ENCODE measurements around the gene PDIK1L. TPM values are rescaled to one million over a fixed set of nuclear protein-coding genes. Genes with fewer than 3 reads are reported as not detected.

PDIK1L gene
- total and polyA plus RNA-seq, 2 donors (not counting 1 experiment from before 2014, with no cell fraction given), result 1.3 to 17.3 TPM

DNA sequence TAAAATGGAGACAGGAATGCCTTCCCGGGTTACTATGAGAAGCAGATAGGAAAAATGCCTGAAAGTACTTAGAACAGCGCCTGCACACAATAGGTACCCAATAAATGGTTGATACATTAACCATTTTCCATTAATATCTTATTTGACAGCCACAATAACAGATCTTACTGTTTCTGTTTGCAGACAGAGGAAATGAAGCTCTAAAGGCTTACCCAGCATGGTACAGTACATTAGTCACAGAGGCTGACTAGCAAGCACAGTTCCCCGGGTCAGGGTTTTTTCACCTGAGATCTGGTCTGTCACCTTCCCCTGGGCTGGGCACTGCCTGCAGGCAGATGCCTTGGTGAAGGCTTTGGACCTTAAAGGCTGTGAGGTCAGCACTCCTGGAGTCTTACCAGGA is 47.1 kb upstream of the PDIK1L start:
- no peaks in the 10 kb centered on the region for H4K20me1 ChIP-seq (ENCODE audit: control insufficient read depth, insufficient read depth, low read length, poor library complexity, severe bottlenecking)
- ChIA-PET POLR2A (interaction anchor here (0.5 kb wide), 1 partner anchor 78 kb away, joined by 4 read pairs; no protein-coding TSS in a partner anchor), CTCF (no interaction called here)
- no peaks in the 10 kb centered on the region for H3K4me1 Mint-ChIP-seq
- no peak overlapping the region for H3K27ac Mint-ChIP-seq
- H3K27me3 ChIP-seq (replicated peaks in 1 of 4; ENCODE audit: control extremely low read depth in 1 of 4, control insufficient read depth in 3 of 4, insufficient read depth in 4 of 4, low read length in 3 of 4), result peaks cover 0 to 5% (median 0%) of the 10 kb centered on the region in 4 experiments
- no peak overlapping the region for H3K9ac ChIP-seq (ENCODE audit: low read length)
- H3K36me3 ChIP-seq (replicated peaks in 1 of 2; ENCODE audit: control extremely low read depth in 1 of 2, control insufficient read depth in 1 of 2, extremely low read depth in 1 of 2, insufficient read depth in 2 of 2, low read length in 1 of 2), result no peaks in the 10 kb centered on the region
- no peaks in the 10 kb centered on the region for H3K4me1 ChIP-seq (ENCODE audit: control insufficient read depth in 2 of 2, insufficient read depth in 2 of 2, low read length in 2 of 2)
- H3K4me3 ChIP-seq (ENCODE audit: control extremely low read depth in 1 of 5, extremely low read depth in 1 of 5, insufficient read depth in 1 of 5, low read depth in 2 of 5, low read length in 4 of 5), result no peak overlapping the region
- intact Hi-C loops (cut with micrococcal nuclease), result no loop called here
- H3K9me3 ChIP-seq (ENCODE audit: control extremely low read depth in 1 of 3, control insufficient read depth in 2 of 3, insufficient read depth in 1 of 3, low read length in 2 of 3), result no peaks in the 10 kb centered on the region
- no peaks in the 10 kb centered on the region for H3K9me3 Mint-ChIP-seq (ENCODE audit: insufficient read depth)
- TF ChIP-seq, protein P1, sequence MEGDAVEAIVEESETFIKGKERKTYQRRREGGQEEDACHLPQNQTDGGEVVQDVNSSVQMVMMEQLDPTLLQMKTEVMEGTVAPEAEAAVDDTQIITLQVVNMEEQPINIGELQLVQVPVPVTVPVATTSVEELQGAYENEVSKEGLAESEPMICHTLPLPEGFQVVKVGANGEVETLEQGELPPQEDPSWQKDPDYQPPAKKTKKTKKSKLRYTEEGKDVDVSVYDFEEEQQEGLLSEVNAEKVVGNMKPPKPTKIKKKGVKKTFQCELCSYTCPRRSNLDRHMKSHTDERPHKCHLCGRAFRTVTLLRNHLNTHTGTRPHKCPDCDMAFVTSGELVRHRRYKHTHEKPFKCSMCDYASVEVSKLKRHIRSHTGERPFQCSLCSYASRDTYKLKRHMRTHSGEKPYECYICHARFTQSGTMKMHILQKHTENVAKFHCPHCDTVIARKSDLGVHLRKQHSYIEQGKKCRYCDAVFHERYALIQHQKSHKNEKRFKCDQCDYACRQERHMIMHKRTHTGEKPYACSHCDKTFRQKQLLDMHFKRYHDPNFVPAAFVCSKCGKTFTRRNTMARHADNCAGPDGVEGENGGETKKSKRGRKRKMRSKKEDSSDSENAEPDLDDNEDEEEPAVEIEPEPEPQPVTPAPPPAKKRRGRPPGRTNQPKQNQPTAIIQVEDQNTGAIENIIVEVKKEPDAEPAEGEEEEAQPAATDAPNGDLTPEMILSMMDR (IDR thresholded peaks at IDR 0.05), result no peak
- no peak for TF ChIP-seq EZH2 (IDR thresholded peaks at IDR 0.05; ENCODE audit: borderline replicate concordance, insufficient read depth, low read depth, low read length, poor library complexity, severe bottlenecking)
- 82% methylated on average over 2 of the region's 3 CpGs for WGBS (ENCODE audit: insufficient coverage)
- DNase-seq (no peak), ATAC-seq (ENCODE audit: low read depth) (no peak)
- no peaks in the 10 kb centered on the region for H3K79me2 ChIP-seq (ENCODE audit: control insufficient read depth, insufficient read depth, low read length)
- H3K4me2 ChIP-seq (replicated peaks; ENCODE audit: low read depth, low read length, poor library complexity, severe bottlenecking), result no peak overlapping the region
- H3K27me3 Mint-ChIP-seq, result peaks cover 31% of the 10 kb centered on the region
- H3K27ac ChIP-seq (ENCODE audit: low read length in 2 of 2), result no peak overlapping the region
- H3K4me3 Mint-ChIP-seq, result no peak overlapping the region
- H2AFZ ChIP-seq (ENCODE audit: insufficient read depth, low read depth, low read length, poor library complexity, severe bottlenecking), result no peak overlapping the region

DNA sequence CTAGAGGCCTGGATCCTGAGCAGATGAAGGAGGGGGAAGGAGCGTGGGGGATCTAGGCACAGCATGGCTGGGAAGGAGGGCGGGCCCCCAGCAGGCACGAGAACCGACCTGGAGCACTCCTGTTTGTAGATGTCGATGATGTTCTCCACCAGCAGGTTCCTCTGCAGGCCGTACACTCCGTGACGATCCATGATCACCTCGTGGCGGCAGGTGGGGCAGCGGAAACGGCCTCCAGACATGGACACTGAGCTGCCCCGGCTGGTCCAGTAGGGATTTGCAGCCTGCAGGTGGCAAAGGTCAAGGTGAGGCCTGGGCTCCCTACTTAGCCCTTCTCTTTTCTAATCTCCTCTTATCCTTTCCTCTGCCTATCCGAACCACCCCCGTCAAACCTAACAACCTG is 45.5 kb upstream of the PDIK1L start:
- no peak for TF ChIP-seq EZH2 (IDR thresholded peaks at IDR 0.05; ENCODE audit: borderline replicate concordance, insufficient read depth, low read depth, low read length, poor library complexity, severe bottlenecking)
- TF ChIP-seq, protein P1 (IDR thresholded peaks at IDR 0.05), result no peak

More for the DNA sequence above, 45.5 kb upstream of the PDIK1L start:
- H3K9ac ChIP-seq (ENCODE audit: low read length), result no peak overlapping the region
- H4K20me1 ChIP-seq (ENCODE audit: control insufficient read depth, insufficient read depth, low read length, poor library complexity, severe bottlenecking), result no peaks in the 10 kb centered on the region
- no peaks in the 10 kb centered on the region for H3K4me1 ChIP-seq (ENCODE audit: control insufficient read depth in 2 of 2, insufficient read depth in 2 of 2, low read length in 2 of 2)
- no peak overlapping the region for H2AFZ ChIP-seq (ENCODE audit: insufficient read depth, low read depth, low read length, poor library complexity, severe bottlenecking)
- Mint-ChIP-seq H3K4me1 (no peaks in the 10 kb centered on the region), H3K27me3 (peaks cover 27% of the 10 kb centered on the region), H3K4me3 (no peak overlapping the region), H3K27ac (no peak overlapping the region), H3K9me3 (ENCODE audit: insufficient read depth) (no peaks in the 10 kb centered on the region)
- no peak overlapping the region for H3K4me2 ChIP-seq (replicated peaks; ENCODE audit: low read depth, low read length, poor library complexity, severe bottlenecking)
- no peaks in the 10 kb centered on the region for H3K79me2 ChIP-seq (ENCODE audit: control insufficient read depth, insufficient read depth, low read length)
- CTCF ChIA-PET, result no interaction called here
- H3K36me3 ChIP-seq (replicated peaks in 1 of 2; ENCODE audit: control extremely low read depth in 1 of 2, control insufficient read depth in 1 of 2, extremely low read depth in 1 of 2, insufficient read depth in 2 of 2, low read length in 1 of 2), result no peaks in the 10 kb centered on the region
- no peak overlapping the region for H3K4me3 ChIP-seq (ENCODE audit: control extremely low read depth in 1 of 5, extremely low read depth in 1 of 5, insufficient read depth in 1 of 5, low read depth in 2 of 5, low read length in 4 of 5)
- intact Hi-C loops (cut with micrococcal nuclease), result no loop called here
- 87% methylated on average over 15 of the region's 15 CpGs for WGBS (ENCODE audit: insufficient coverage)
- no peak for ATAC-seq (ENCODE audit: low read depth)
- POLR2A ChIA-PET, result no interaction called here
- H3K27ac ChIP-seq (ENCODE audit: low read length in 2 of 2), result no peak overlapping the region
- peaks cover 0 to 2% (median 0%) of the 10 kb centered on the region in 4 experiments for H3K27me3 ChIP-seq (replicated peaks in 1 of 4; ENCODE audit: control extremely low read depth in 1 of 4, control insufficient read depth in 3 of 4, insufficient read depth in 4 of 4, low read length in 3 of 4)
- no peaks in the 10 kb centered on the region for H3K9me3 ChIP-seq (ENCODE audit: control extremely low read depth in 1 of 3, control insufficient read depth in 2 of 3, insufficient read depth in 1 of 3, low read length in 2 of 3)
- no peak for DNase-seq

Measured in B cell (primary cell).